GM12878 (cell line): ENCODE data around the gene RAB35. TPM values are rescaled to one million over a fixed set of nuclear protein-coding genes. Genes with fewer than 3 reads are reported as not detected.

Source experiments
- KDM1A ChIP-seq: fragments of 200-600 bp; sonication (generic); IDR thresholded peaks from 2 replicates; pipeline ENCODE4 v1.6.1; 2016; ENCODE audit warnings: borderline replicate concordance
- NFYB ChIP-seq: IDR thresholded peaks from 2 replicates; pipeline ENCODE4 v1.6.1; 2011; ENCODE audit warnings: low read depth, mild to moderate bottlenecking, low read length, improper control_type of control experiment, moderate library complexity; ENCODE audit not compliant: insufficient read depth
- NR2C2 ChIP-seq: IDR thresholded peaks from 2 replicates; pipeline ENCODE4 v1.6.1; 2011; ENCODE audit warnings: borderline replicate concordance, low read depth; ENCODE audit not compliant: control insufficient read depth, insufficient read length
- PAX5 ChIP-seq: IDR thresholded peaks from 2 replicates; pipeline ENCODE4 v1.6.1; 2011; ENCODE audit warnings: low read depth, low read length, borderline replicate concordance
- SPI1 ChIP-seq: IDR thresholded peaks from 2 replicates; pipeline ENCODE4 v1.6.1; 2011; ENCODE audit warnings: low read depth, mild to moderate bottlenecking, low read length, moderate library complexity, borderline replicate concordance; ENCODE audit not compliant: insufficient read depth
- ZNF384 ChIP-seq: IDR thresholded peaks from 2 replicates; pipeline ENCODE4 v1.6.1; 2012; ENCODE audit warnings: low read depth, mild to moderate bottlenecking, low read length, improper control_type of control experiment, borderline replicate concordance
- polyA plus RNA-seq, 11 experiments: library from polyadenylated mRNA; depleted of rRNA in 4 of 11; unstranded in 6 of 11; stranded (reverse) in 5 of 11; fragments of >200 nt; fragmentation: Nextera tagmentation in 4 of 11; fragmentation: Illumina TruSeq in 1 of 11; extraction: Ambion mirVana in 4 of 11; extraction: Trizol in 1 of 11; gene quantifications; 1 replicate in 1 of 11; 2 replicates in 10 of 11; pipeline versions ENCODE4 v1.2.1 to v1.2.3, GENCODE V29; 2011 to 2016; ENCODE audit warnings: inconsistent platforms in 2 of 11, missing spikeins in 2 of 11, low read depth in 1 of 11
- total RNA-seq, 4 experiments: library from RNA; depleted of rRNA in 3 of 4; stranded (reverse); fragments of >200 nt in 3 of 4; fragmentation: Illumina TruSeq in 1 of 4; extraction: Trizol in 1 of 4; gene quantifications; 2 replicates each; pipeline versions ENCODE4 v1.2.1 to v1.2.3, GENCODE V29; 2013 to 2021
- TF ChIP-seq, protein P1 (sequence below): IDR thresholded peaks from 2 replicates; pipeline ENCODE4 v1.6.1; 2012; ENCODE audit warnings: mild to moderate bottlenecking, low read depth, low read length
- TF ChIP-seq, protein P2 (sequence below): fragments of 150-350 bp; IDR thresholded peaks from 2 replicates; pipeline ENCODE4 v1.6.1; 2014; ENCODE audit warnings: mild to moderate bottlenecking, low read depth, low read length
- TF ChIP-seq, protein P3 (sequence below): fragments of 450-650 bp; IDR thresholded peaks from 2 replicates; pipeline ENCODE4 v1.6.1; 2016; ENCODE audit warnings: mild to moderate bottlenecking

RAB35 gene
- total and polyA plus RNA-seq, 10 of the 15 experiments (the other 5 are each of a cell fraction or from before 2014, with no cell fraction given), result 0.76 to 99.2 (median 43.8) TPM

DNA sequence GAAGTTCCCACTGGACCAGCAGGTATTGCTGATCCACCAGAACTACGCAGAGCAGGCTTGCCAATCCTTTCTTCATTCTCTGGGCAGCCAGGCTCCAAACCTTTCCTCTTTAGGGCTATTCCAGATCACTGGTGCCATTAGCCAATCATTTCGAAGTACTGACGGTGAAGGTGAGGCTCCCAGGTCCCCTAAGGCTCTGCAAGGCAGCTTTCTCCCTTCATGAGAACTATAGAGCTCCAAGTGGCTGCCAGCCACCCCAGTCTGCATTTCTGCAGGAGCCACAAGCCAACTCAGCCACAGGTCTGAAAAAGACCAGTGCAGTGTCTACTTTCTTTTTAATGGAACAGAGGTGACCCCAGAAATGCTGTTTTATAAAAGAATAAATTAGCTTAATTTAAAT lies 48.7 kb downstream of the RAB35 start (continued):
- TF ChIP-seq, protein P1, sequence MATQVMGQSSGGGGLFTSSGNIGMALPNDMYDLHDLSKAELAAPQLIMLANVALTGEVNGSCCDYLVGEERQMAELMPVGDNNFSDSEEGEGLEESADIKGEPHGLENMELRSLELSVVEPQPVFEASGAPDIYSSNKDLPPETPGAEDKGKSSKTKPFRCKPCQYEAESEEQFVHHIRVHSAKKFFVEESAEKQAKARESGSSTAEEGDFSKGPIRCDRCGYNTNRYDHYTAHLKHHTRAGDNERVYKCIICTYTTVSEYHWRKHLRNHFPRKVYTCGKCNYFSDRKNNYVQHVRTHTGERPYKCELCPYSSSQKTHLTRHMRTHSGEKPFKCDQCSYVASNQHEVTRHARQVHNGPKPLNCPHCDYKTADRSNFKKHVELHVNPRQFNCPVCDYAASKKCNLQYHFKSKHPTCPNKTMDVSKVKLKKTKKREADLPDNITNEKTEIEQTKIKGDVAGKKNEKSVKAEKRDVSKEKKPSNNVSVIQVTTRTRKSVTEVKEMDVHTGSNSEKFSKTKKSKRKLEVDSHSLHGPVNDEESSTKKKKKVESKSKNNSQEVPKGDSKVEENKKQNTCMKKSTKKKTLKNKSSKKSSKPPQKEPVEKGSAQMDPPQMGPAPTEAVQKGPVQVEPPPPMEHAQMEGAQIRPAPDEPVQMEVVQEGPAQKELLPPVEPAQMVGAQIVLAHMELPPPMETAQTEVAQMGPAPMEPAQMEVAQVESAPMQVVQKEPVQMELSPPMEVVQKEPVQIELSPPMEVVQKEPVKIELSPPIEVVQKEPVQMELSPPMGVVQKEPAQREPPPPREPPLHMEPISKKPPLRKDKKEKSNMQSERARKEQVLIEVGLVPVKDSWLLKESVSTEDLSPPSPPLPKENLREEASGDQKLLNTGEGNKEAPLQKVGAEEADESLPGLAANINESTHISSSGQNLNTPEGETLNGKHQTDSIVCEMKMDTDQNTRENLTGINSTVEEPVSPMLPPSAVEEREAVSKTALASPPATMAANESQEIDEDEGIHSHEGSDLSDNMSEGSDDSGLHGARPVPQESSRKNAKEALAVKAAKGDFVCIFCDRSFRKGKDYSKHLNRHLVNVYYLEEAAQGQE, result no peak
- no peak for TF ChIP-seq SPI1
- TF ChIP-seq NFYB, result no peak
- TF ChIP-seq, protein P2, sequence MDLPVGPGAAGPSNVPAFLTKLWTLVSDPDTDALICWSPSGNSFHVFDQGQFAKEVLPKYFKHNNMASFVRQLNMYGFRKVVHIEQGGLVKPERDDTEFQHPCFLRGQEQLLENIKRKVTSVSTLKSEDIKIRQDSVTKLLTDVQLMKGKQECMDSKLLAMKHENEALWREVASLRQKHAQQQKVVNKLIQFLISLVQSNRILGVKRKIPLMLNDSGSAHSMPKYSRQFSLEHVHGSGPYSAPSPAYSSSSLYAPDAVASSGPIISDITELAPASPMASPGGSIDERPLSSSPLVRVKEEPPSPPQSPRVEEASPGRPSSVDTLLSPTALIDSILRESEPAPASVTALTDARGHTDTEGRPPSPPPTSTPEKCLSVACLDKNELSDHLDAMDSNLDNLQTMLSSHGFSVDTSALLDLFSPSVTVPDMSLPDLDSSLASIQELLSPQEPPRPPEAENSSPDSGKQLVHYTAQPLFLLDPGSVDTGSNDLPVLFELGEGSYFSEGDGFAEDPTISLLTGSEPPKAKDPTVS, result no peak
- no peak for TF ChIP-seq KDM1A
- no peak for TF ChIP-seq PAX5
- TF ChIP-seq, protein P3, sequence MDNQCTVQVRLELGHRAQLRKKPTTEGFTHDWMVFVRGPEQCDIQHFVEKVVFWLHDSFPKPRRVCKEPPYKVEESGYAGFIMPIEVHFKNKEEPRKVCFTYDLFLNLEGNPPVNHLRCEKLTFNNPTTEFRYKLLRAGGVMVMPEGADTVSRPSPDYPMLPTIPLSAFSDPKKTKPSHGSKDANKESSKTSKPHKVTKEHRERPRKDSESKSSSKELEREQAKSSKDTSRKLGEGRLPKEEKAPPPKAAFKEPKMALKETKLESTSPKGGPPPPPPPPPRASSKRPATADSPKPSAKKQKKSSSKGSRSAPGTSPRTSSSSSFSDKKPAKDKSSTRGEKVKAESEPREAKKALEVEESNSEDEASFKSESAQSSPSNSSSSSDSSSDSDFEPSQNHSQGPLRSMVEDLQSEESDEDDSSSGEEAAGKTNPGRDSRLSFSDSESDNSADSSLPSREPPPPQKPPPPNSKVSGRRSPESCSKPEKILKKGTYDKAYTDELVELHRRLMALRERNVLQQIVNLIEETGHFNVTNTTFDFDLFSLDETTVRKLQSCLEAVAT, result no peak
- TF ChIP-seq ZNF384, result no peak
- TF ChIP-seq NR2C2, result no peak
